ACC112 (cell line): ENCODE measurements around the gene CPE.
A peak's percentile ranks its signal among the peaks of the same experiment; 100 is the strongest.

Experiments
- H2AFZ ChIP-seq: fragments of 200-600 bp; sonication (generic); one replicate; pipeline ENCODE4 v1.6.0; 2017; ENCODE audit warnings: antibody characterized with exemption, low read length; ENCODE audit not compliant: unreplicated experiment
- H3K27ac ChIP-seq: fragments of 200-600 bp; sonication (generic); 2 replicates; pipeline ENCODE4 v1.5.1; 2014; ENCODE audit warnings: low read depth, mild to moderate bottlenecking, antibody characterized with exemption, low read length, moderate library complexity
- H3K27me3 ChIP-seq: fragments of 200-600 bp; sonication (generic); 2 replicates; pipeline ENCODE4 v1.6.1; 2014; ENCODE audit warnings: mild to moderate bottlenecking, antibody characterized with exemption, low read length, moderate library complexity, mixed read lengths; ENCODE audit not compliant: insufficient read depth
- H3K36me3 ChIP-seq: fragments of 200-600 bp; sonication (generic); 2 replicates; pipeline ENCODE4 v1.6.1; 2016; ENCODE audit warnings: mild to moderate bottlenecking, antibody characterized with exemption, low read length, moderate library complexity, mixed read lengths; ENCODE audit not compliant: insufficient read depth
- H3K4me1 ChIP-seq: fragments of 200-600 bp; sonication (generic); one replicate; pipeline ENCODE4 v1.6.1; 2016; ENCODE audit warnings: low read length, mixed read lengths; ENCODE audit not compliant: insufficient read depth, unreplicated experiment, control insufficient read depth
- H3K4me3 ChIP-seq: fragments of 200-600 bp; sonication (generic); 2 replicates; pipeline ENCODE4 v1.5.1; 2014; ENCODE audit warnings: mild to moderate bottlenecking, low read depth, low read length
- H3K79me2 ChIP-seq: fragments of 200-600 bp; sonication (generic); one replicate; pipeline ENCODE4 v1.6.0; 2016; ENCODE audit warnings: low read length; ENCODE audit not compliant: control insufficient read depth, unreplicated experiment, insufficient read depth

Gene CPE

GRCh38 chr4:165383591-165384073 is 4.8 kb downstream of the CPE start:
- Histone ChIP-seq H3K4me1 (peaks cover 9% of the 10 kb centered on the region), H3K4me3 (no peak overlapping the region), H3K79me2 (no peaks in the 10 kb centered on the region), H3K27me3 (no peaks in the 10 kb centered on the region), H2AFZ (no peak overlapping the region), H3K36me3 (no peaks in the 10 kb centered on the region), H3K27ac (no peak overlapping the region)

GRCh38 chr4:165384186-165384585 is 5.4 kb downstream of the CPE start:
- H3K36me3 ChIP-seq, result no peaks in the 10 kb centered on the region
- H3K27me3 ChIP-seq, result no peaks in the 10 kb centered on the region
- H3K4me1 ChIP-seq, result peaks cover 9% of the 10 kb centered on the region
- H2AFZ ChIP-seq, result no peak overlapping the region
- H3K27ac ChIP-seq, result no peak overlapping the region
- no peak overlapping the region for H3K4me3 ChIP-seq
- no peaks in the 10 kb centered on the region for H3K79me2 ChIP-seq

- no peak overlapping the region for H3K27ac ChIP-seq
Observed at GRCh38 chr4:165384598-165384997, 5.8 kb downstream of the CPE start.

GRCh38 chr4:165385126-165385525 is 6.3 kb downstream of the CPE start:
- Histone ChIP-seq H3K27me3 (no peaks in the 10 kb centered on the region), H2AFZ (no peak overlapping the region), H3K27ac (no peak overlapping the region), H3K4me3 (no peak overlapping the region), H3K79me2 (no peaks in the 10 kb centered on the region), H3K36me3 (no peaks in the 10 kb centered on the region), H3K4me1 (peaks cover 5% of the 10 kb centered on the region)

More at GRCh38 chr4:165384598-165384997, 5.8 kb downstream of the CPE start:
- Histone ChIP-seq H3K4me3 (no peak overlapping the region), H2AFZ (no peak overlapping the region), H3K27me3 (no peaks in the 10 kb centered on the region), H3K36me3 (no peaks in the 10 kb centered on the region), H3K79me2 (no peaks in the 10 kb centered on the region), H3K4me1 (peaks cover 9% of the 10 kb centered on the region)

GRCh38 chr4:165386328-165386727 is 7.5 kb downstream of the CPE start:
- Histone ChIP-seq H3K27ac (no peak overlapping the region), H3K79me2 (no peaks in the 10 kb centered on the region), H3K4me1 (peaks cover 4% of the 10 kb centered on the region), H3K27me3 (no peaks in the 10 kb centered on the region), H2AFZ (no peak overlapping the region), H3K4me3 (no peak overlapping the region), H3K36me3 (no peaks in the 10 kb centered on the region)

- Histone ChIP-seq H3K36me3 (no peaks in the 10 kb centered on the region), H3K79me2 (no peaks in the 10 kb centered on the region), H3K27ac (no peak overlapping the region), H2AFZ (no peak overlapping the region), H3K27me3 (no peaks in the 10 kb centered on the region), H3K4me1 (peaks cover 8% of the 10 kb centered on the region), H3K4me3 (no peak overlapping the region)
Observed at GRCh38 chr4:165388756-165389155, 9.9 kb downstream of the CPE start.

GRCh38 chr4:165393051-165393450 is 14.2 kb downstream of the CPE start:
- peaks cover 20% of the 10 kb centered on the region for H3K4me1 ChIP-seq

GRCh38 chr4:165393704-165394103 is 14.9 kb downstream of the CPE start:
- Histone ChIP-seq H3K4me1 (peaks cover 20% of the 10 kb centered on the region), H3K36me3 (no peaks in the 10 kb centered on the region), H3K4me3 (no peak overlapping the region; the same call in 1 of the 2 replicates), H3K27me3 (no peaks in the 10 kb centered on the region), H3K79me2 (no peaks in the 10 kb centered on the region), H2AFZ (peak overlapping the region; percentile 47), H3K27ac (peak overlapping the region; percentile 87)

More at GRCh38 chr4:165393051-165393450, 14.2 kb downstream of the CPE start:
- Histone ChIP-seq H3K79me2 (no peaks in the 10 kb centered on the region), H3K27me3 (no peaks in the 10 kb centered on the region), H2AFZ (no peak overlapping the region), H3K4me3 (no peak overlapping the region), H3K27ac (peak overlapping the region; percentile 87), H3K36me3 (no peaks in the 10 kb centered on the region)

- H3K79me2 ChIP-seq, result no peaks in the 10 kb centered on the region
- H3K27ac ChIP-seq, result peak overlapping the region; percentile 87
Observed at GRCh38 chr4:165394275-165394674, 15.5 kb downstream of the CPE start.

GRCh38 chr4:165398570-165398969 is 19.8 kb downstream of the CPE start:
- Histone ChIP-seq H3K27me3 (no peaks in the 10 kb centered on the region), H3K4me1 (peaks cover 17% of the 10 kb centered on the region), H3K79me2 (no peaks in the 10 kb centered on the region), H2AFZ (no peak overlapping the region), H3K4me3 (no peak overlapping the region), H3K36me3 (no peaks in the 10 kb centered on the region), H3K27ac (no peak overlapping the region)

More at GRCh38 chr4:165394275-165394674, 15.5 kb downstream of the CPE start:
- peaks cover 20% of the 10 kb centered on the region for H3K4me1 ChIP-seq
- H3K36me3 ChIP-seq, result no peaks in the 10 kb centered on the region
- no peak overlapping the region; the same call in 1 of the 2 replicates for H3K4me3 ChIP-seq
- H2AFZ ChIP-seq, result peak overlapping the region; percentile 47
- H3K27me3 ChIP-seq, result no peaks in the 10 kb centered on the region

- Histone ChIP-seq H3K36me3 (no peaks in the 10 kb centered on the region), H3K4me1 (no peaks in the 10 kb centered on the region), H3K27me3 (no peaks in the 10 kb centered on the region), H2AFZ (no peak overlapping the region), H3K79me2 (no peaks in the 10 kb centered on the region), H3K27ac (no peak overlapping the region), H3K4me3 (no peak overlapping the region)
Observed at GRCh38 chr4:165402375-165402774, 23.6 kb downstream of the CPE start.
